Activated CD4-positive, alpha-beta T cell treated with anti-CD3 and anti-CD28 coated beads, Interleukin-2, amount 10 ng/mL, durations not matched to agents 7 days and 5 days (primary cell): ENCODE measurements around the gene RRAGD. TPM values are rescaled to one million over a fixed set of nuclear protein-coding genes. Genes with fewer than 3 reads are reported as not detected.

Experiments
- CTCF ChIA-PET: fragments of 350-600 bp; sonication (Branson Sonifier 250); formaldehyde crosslinking; loops from one replicate; lab custom pipeline; 2021; ENCODE audit warnings: antibody characterized with exemption; lab: Charles Lee
- POLR2A ChIA-PET: fragments of 350-600 bp; sonication (Branson Sonifier 250); formaldehyde crosslinking; loops from one replicate; lab custom pipeline; 2021; ENCODE audit warnings: antibody characterized with exemption; lab: Charles Lee
- DNase-seq: peaks from one replicate; pipeline ENCODE4 v3.0.0-alpha.2; 2020
- H3K27ac Mint-ChIP-seq: one replicate; pipeline ENCODE4 v1.8.0; 2021; ENCODE audit warnings: mild to moderate bottlenecking, moderate library complexity, mixed read lengths
- H3K27me3 Mint-ChIP-seq: one replicate; pipeline ENCODE4 v1.8.0; 2021; ENCODE audit warnings: mixed read lengths
- H3K36me3 Mint-ChIP-seq: one replicate; pipeline ENCODE4 v1.8.0; 2021; ENCODE audit warnings: low read depth, mixed read lengths
- H3K4me1 Mint-ChIP-seq: one replicate; pipeline ENCODE4 v1.8.0; 2021; ENCODE audit warnings: mixed read lengths
- H3K4me3 Mint-ChIP-seq: one replicate; pipeline ENCODE4 v1.8.0; 2021; ENCODE audit warnings: mild to moderate bottlenecking, moderate library complexity, mixed read lengths
- H3K9me3 Mint-ChIP-seq: one replicate; pipeline ENCODE4 v1.8.0; 2021; ENCODE audit warnings: mixed read lengths
- total RNA-seq, 2 experiments: library from RNA; stranded (reverse); gene quantifications; one replicate each; pipeline ENCODE4 v1.2.3, GENCODE V29; 2021

The RRAGD gene
- total RNA-seq, 2 experiments from 2014 or later = 8.8 TPM

- peaks cover under 1% of the 10 kb centered on the region for H3K4me1 Mint-ChIP-seq
- ChIA-PET POLR2A (no interaction called here), CTCF (interaction anchor here (0.6 kb wide), 1 partner anchor 215 kb away, joined by 3 read pairs; no protein-coding TSS in a partner anchor)
- DNase-seq = no peak
- no peaks in the 10 kb centered on the region for H3K27me3 Mint-ChIP-seq
- H3K4me3 Mint-ChIP-seq = no peak overlapping the region
- H3K36me3 Mint-ChIP-seq = no peaks in the 10 kb centered on the region
- no peaks in the 10 kb centered on the region for H3K9me3 Mint-ChIP-seq
- no peak overlapping the region for H3K27ac Mint-ChIP-seq
Observed at GRCh38 chr6:89387516-89388201, 24.4 kb downstream of the RRAGD start.

GRCh38 chr6:89386917-89387491 lies 25.1 kb downstream of the RRAGD start:
- Mint-ChIP-seq H3K4me3 (no peak overlapping the region), H3K27ac (no peak overlapping the region), H3K36me3 (no peaks in the 10 kb centered on the region), H3K27me3 (no peaks in the 10 kb centered on the region), H3K9me3 (no peaks in the 10 kb centered on the region), H3K4me1 (no peaks in the 10 kb centered on the region)
- ChIA-PET POLR2A (no interaction called here), CTCF (interaction anchor here (0.6 kb wide), 1 partner anchor 215 kb away, joined by 3 read pairs; no protein-coding TSS in a partner anchor)
- no peak for DNase-seq

GRCh38 chr6:89385846-89386245 lies 26.2 kb downstream of the RRAGD start:
- Mint-ChIP-seq H3K27me3 (no peaks in the 10 kb centered on the region), H3K36me3 (no peaks in the 10 kb centered on the region), H3K4me3 (no peak overlapping the region), H3K27ac (no peak overlapping the region), H3K9me3 (no peaks in the 10 kb centered on the region), H3K4me1 (peaks cover 2% of the 10 kb centered on the region)
- POLR2A ChIA-PET = no interaction called here
- CTCF ChIA-PET = interaction anchor here (1.1 to 1.4 kb wide), 2 partner anchors 9 to 14 kb away, joined by 3 to 6 read pairs; no protein-coding TSS in a partner anchor
- no peak for DNase-seq

- Mint-ChIP-seq H3K9me3 (no peaks in the 10 kb centered on the region), H3K4me3 (no peak overlapping the region), H3K4me1 (peaks cover 2% of the 10 kb centered on the region), H3K27ac (no peak overlapping the region), H3K27me3 (no peaks in the 10 kb centered on the region), H3K36me3 (no peaks in the 10 kb centered on the region)
- ChIA-PET CTCF (interaction anchor here (0.9 to 1.4 kb wide), 3 partner anchors 9 to 18 kb away, joined by 3 to 6 read pairs (median 3); no protein-coding TSS in a partner anchor), POLR2A (no interaction called here)
- DNase-seq = no peak
Observed at GRCh38 chr6:89385156-89385667, 26.9 kb downstream of the RRAGD start.

- Mint-ChIP-seq H3K4me1 (peaks cover 24% of the 10 kb centered on the region), H3K36me3 (no peaks in the 10 kb centered on the region), H3K4me3 (no peak overlapping the region), H3K27ac (peak overlapping the region; percentile 31), H3K9me3 (no peaks in the 10 kb centered on the region), H3K27me3 (no peaks in the 10 kb centered on the region)
- DNase-seq = no peak
- ChIA-PET POLR2A (no interaction called here), CTCF (interaction anchor here (0.6 to 1.6 kb wide), 2 partner anchors 9 to 466 kb away, joined by 5 to 8 read pairs; no protein-coding TSS in a partner anchor)
Observed at GRCh38 chr6:89381031-89381430, 31.0 kb downstream of the RRAGD start.

GRCh38 chr6:89379281-89379680 lies 32.8 kb downstream of the RRAGD start:
- ChIA-PET POLR2A (no interaction called here), CTCF (interaction anchor here (1.1 to 1.4 kb wide), 2 partner anchors 13 to 53 kb away, joined by 3 read pairs; no protein-coding TSS in a partner anchor)
- peaks cover 39% of the 10 kb centered on the region for H3K4me1 Mint-ChIP-seq
- no peaks in the 10 kb centered on the region for H3K36me3 Mint-ChIP-seq
- peak overlapping the region; percentile 12 for H3K27ac Mint-ChIP-seq
- no peak for DNase-seq
- no peaks in the 10 kb centered on the region for H3K9me3 Mint-ChIP-seq
- H3K27me3 Mint-ChIP-seq = no peaks in the 10 kb centered on the region
- no peak overlapping the region for H3K4me3 Mint-ChIP-seq

- H3K9me3 Mint-ChIP-seq = no peaks in the 10 kb centered on the region
- no peak overlapping the region for H3K27ac Mint-ChIP-seq
- ChIA-PET CTCF (interaction anchor here (0.6 to 1.4 kb wide), 2 partner anchors 49 to 54 kb away, joined by 3 read pairs; no protein-coding TSS in a partner anchor), POLR2A (no interaction called here)
- no peak for DNase-seq
- H3K4me1 Mint-ChIP-seq = peaks cover 44% of the 10 kb centered on the region
- H3K36me3 Mint-ChIP-seq = no peaks in the 10 kb centered on the region
- no peak overlapping the region for H3K4me3 Mint-ChIP-seq
- H3K27me3 Mint-ChIP-seq = no peaks in the 10 kb centered on the region
Observed at GRCh38 chr6:89378628-89379027, 33.4 kb downstream of the RRAGD start.

GRCh38 chr6:89375427-89376267 lies 36.4 kb downstream of the RRAGD start:
- POLR2A ChIA-PET = no interaction called here
- Mint-ChIP-seq H3K27me3 (no peaks in the 10 kb centered on the region), H3K4me1 (peaks cover 57% of the 10 kb centered on the region), H3K36me3 (peaks cover 1% of the 10 kb centered on the region), H3K4me3 (peak overlapping the region; percentile 10), H3K27ac (peak overlapping the region; percentile 77), H3K9me3 (no peaks in the 10 kb centered on the region)
- CTCF ChIA-PET = interaction anchor here (0.7 to 1.8 kb wide), 8 partner anchors 9 to 393 kb away, joined by 3 to 6 read pairs (median 4); no protein-coding TSS in a partner anchor
- DNase-seq = peak; percentile 92

- peaks cover 60% of the 10 kb centered on the region for H3K4me1 Mint-ChIP-seq
- H3K36me3 Mint-ChIP-seq = peaks cover 1% of the 10 kb centered on the region
- no peaks in the 10 kb centered on the region for H3K27me3 Mint-ChIP-seq
- POLR2A ChIA-PET = interaction anchor here (1.1 to 1.2 kb wide), 2 partner anchors 21 to 39 kb away, joined by 3 to 6 read pairs; partner anchors contain the start of gene UBE2J1
- DNase-seq = peak; percentile 40
- H3K9me3 Mint-ChIP-seq = no peaks in the 10 kb centered on the region
- CTCF ChIA-PET = interaction anchor here (0.6 to 2.4 kb wide), 21 partner anchors 8 to 516 kb away, joined by 3 to 26 read pairs (median 4); partner anchors contain the start of genes LYRM2 and UBE2J1
- H3K27ac Mint-ChIP-seq = peak overlapping the region; percentile 83
- H3K4me3 Mint-ChIP-seq = no peak overlapping the region
Observed at GRCh38 chr6:89372506-89372901, 39.6 kb downstream of the RRAGD start.

GRCh38 chr6:89371849-89372505 lies 40.1 kb downstream of the RRAGD start:
- H3K27me3 Mint-ChIP-seq = no peaks in the 10 kb centered on the region
- H3K4me3 Mint-ChIP-seq = no peak overlapping the region
- H3K36me3 Mint-ChIP-seq = peaks cover 1% of the 10 kb centered on the region
- H3K4me1 Mint-ChIP-seq = peaks cover 57% of the 10 kb centered on the region
- H3K9me3 Mint-ChIP-seq = no peaks in the 10 kb centered on the region
- DNase-seq = peak; percentile 84
- ChIA-PET POLR2A (interaction anchor here (0.6 to 1.2 kb wide), 3 partner anchors 20 to 125 kb away, joined by 3 to 6 read pairs (median 3); partner anchors contain the start of gene UBE2J1), CTCF (interaction anchor here (0.5 to 2.4 kb wide), 27 partner anchors 9 to 516 kb away, joined by 3 to 26 read pairs (median 4); partner anchors contain the start of genes LYRM2 and UBE2J1)
- H3K27ac Mint-ChIP-seq = peak overlapping the region; percentile 83

- Mint-ChIP-seq H3K27me3 (no peaks in the 10 kb centered on the region), H3K4me1 (peaks cover 46% of the 10 kb centered on the region), H3K4me3 (no peak overlapping the region), H3K36me3 (peaks cover 1% of the 10 kb centered on the region), H3K27ac (no peak overlapping the region), H3K9me3 (no peaks in the 10 kb centered on the region)
- POLR2A ChIA-PET = no interaction called here
- no peak for DNase-seq
- CTCF ChIA-PET = interaction anchor here (0.7 to 1.6 kb wide), 2 partner anchors 13 to 241 kb away, joined by 3 to 4 read pairs; no protein-coding TSS in a partner anchor
Observed at GRCh38 chr6:89368999-89369398, 43.1 kb downstream of the RRAGD start.
